IPS DF 4.7 (cell line): ENCODE results near the gene ATRN.

Experiments used
- DNase-seq: peaks from one replicate; pipeline ENCODE4 v3.0.0-alpha.2; 2013; ENCODE audit warnings: low spot score; ENCODE audit errors: extremely low read depth

Gene ATRN

GRCh38 chr20:3654326-3655130 lies 183.7 kb downstream of the ATRN start:
- no peak for DNase-seq

- no peak for DNase-seq
Measured at GRCh38 chr20:3655131-3655405, 184.2 kb downstream of the ATRN start.

- DNase-seq, result no peak
Measured at GRCh38 chr20:3658019-3658715, 187.3 kb downstream of the ATRN start.

- no peak for DNase-seq
Measured at GRCh38 chr20:3658716-3659491, 188.1 kb downstream of the ATRN start.

GRCh38 chr20:3659492-3660261 lies 188.9 kb downstream of the ATRN start:
- DNase-seq, result no peak

GRCh38 chr20:3660262-3661059 lies 189.6 kb downstream of the ATRN start:
- DNase-seq, result no peak

GRCh38 chr20:3661060-3661813 lies 190.4 kb downstream of the ATRN start:
- DNase-seq, result no peak

- no peak for DNase-seq
Measured at GRCh38 chr20:3661814-3662665, 191.2 kb downstream of the ATRN start.

GRCh38 chr20:3663031-3663701 lies 192.3 kb downstream of the ATRN start, which contains the start of gene GFRA4:
GFRA4 (minus strand) TSS chr20:3663399; CDS start chr20:3663399, 0 bp downstream.
- DNase-seq, result no peak

- no peak for DNase-seq
Measured at GRCh38 chr20:3663858-3664257, 193.0 kb downstream of the ATRN start.

- no peak for DNase-seq
Measured at GRCh38 chr20:3667434-3668037, 196.7 kb downstream of the ATRN start.

- no peak for DNase-seq
Measured at GRCh38 chr20:3669710-3670367, 199.0 kb downstream of the ATRN start.

GRCh38 chr20:3670511-3670910 lies 199.7 kb downstream of the ATRN start:
- no peak for DNase-seq

GRCh38 chr20:3670945-3671344 lies 200.1 kb downstream of the ATRN start:
- DNase-seq, result no peak

GRCh38 chr20:3671986-3672546 lies 201.2 kb downstream of the ATRN start:
- DNase-seq, result no peak

- DNase-seq, result no peak
Measured at GRCh38 chr20:3672547-3673171, 201.8 kb downstream of the ATRN start.
